Ovary (tissue), 9 donors: Measurements from ENCODE around the gene MRPL23. TPM values are rescaled to one million over a fixed set of nuclear protein-coding genes. Genes with fewer than 3 reads are reported as not detected.
A peak's percentile ranks its signal among the peaks of the same experiment; 100 is the strongest.

Experiments
- DNase-seq, 5 donors: peaks; one replicate each; pipeline ENCODE4 v3.0.0-alpha.2; 2019 to 2020
- H3K27ac ChIP-seq, 2 donors: fragments of 200-600 bp; one replicate each; pipeline versions ENCODE4 v1.5.1 to v1.8.0; 2019 to 2022
- H3K27me3 ChIP-seq: fragments of 200-600 bp; one replicate; pipeline ENCODE4 v1.8.0; 2022
- H3K36me3 ChIP-seq: fragments of 200-600 bp; sonication (generic); one replicate; pipeline ENCODE4 v1.5.1; 2019
- H3K4me1 ChIP-seq: one replicate; pipeline ENCODE4 v1.8.1; 2013; ENCODE audit warnings: mild to moderate bottlenecking, moderate library complexity; ENCODE audit not compliant: insufficient read depth
- H3K4me3 ChIP-seq: fragments of 200-600 bp; sonication (generic); one replicate; pipeline ENCODE4 v1.5.1; 2017
- H3K9me3 ChIP-seq, 2 donors: fragments of 200-600 bp in 1 of 2; sonication (generic) in 1 of 2; one replicate each; pipeline versions ENCODE4 v1.5.1 to v1.8.1; 2013 to 2019; ENCODE audit warnings: mild to moderate bottlenecking in 1 of 2, moderate library complexity in 1 of 2
- CTCF ChIP-seq, 3 donors: fragments of 450-650 bp in 2 of 3; fragments of 200-600 bp in 1 of 3; IDR thresholded peaks; one replicate each; pipeline versions ENCODE4 v1.5.1 to v1.8.0; 2016 to 2022; ENCODE audit warnings: antibody characterized with exemption in 3 of 3, mild to moderate bottlenecking in 1 of 3
- EP300 ChIP-seq: sonication (generic); formaldehyde crosslinking; IDR thresholded peaks from one replicate; pipeline ENCODE4 v1.6.1; 2017; ENCODE audit warnings: antibody characterized with exemption
- POLR2A ChIP-seq: fragments of 450-650 bp; IDR thresholded peaks from one replicate; pipeline ENCODE4 v1.6.1; 2017; ENCODE audit warnings: antibody characterized with exemption, mild to moderate bottlenecking, moderate library complexity
- WGBS, 3 donors: extraction: QIAGEN DNeasy Blood & Tissue Kit in 1 of 3; methylation state at CpG; one replicate each; pipeline versions ENCODE4 v1.1.5 to v1.1.7; 2013 to 2017; 5-methylcytosine and 5-hydroxymethylcytosine counted together
- intact Hi-C, 4 donors: fragments of 100-400 bp; cut with DNase I; formaldehyde crosslinking; loops; one replicate each; pipeline versions ENCODE4 v1.11.0 to v1.15.1; 2022 to 2023
- polyA plus RNA-seq, 2 donors: library from polyadenylated mRNA; stranded (reverse); fragments of 200-250 nt in 1 of 2; fragments of 350-450 nt in 1 of 2; fragmentation: Illumina TruSeq in 1 of 2; extraction: RNeasy Lipid Tissue Mini Kit (QIAGEN cat#74804) in 1 of 2; gene quantifications; one replicate each; pipeline ENCODE4 v1.2.3, GENCODE V29; 2013 to 2014
- total RNA-seq, 7 donors: library from RNA; depleted of rRNA in 2 of 7; stranded (reverse); fragments of >200 nt in 2 of 7; fragmentation: NEBNext Ultra II Directional in 3 of 7; extraction: Animal tissue kit (Norgen Biotek cat#: 25700) in 3 of 7; gene quantifications; one replicate each; pipeline versions ENCODE4 v1.1.0 to v1.2.4, GENCODE V29; 2016 to 2023
- donor health status: DM: no; HTN: no; CAD: no; lungs with moderate emphysema.
- donor health status: DM: no; HTN: no; CAD: no.
- donor health status: Bipolar disorder and iron deficiency.
- donor health status: DM: yes; HTN: yes; CAD: no.
- donor health status: DM: no; HTN: no; CAD: no.
- donor health status: DM: yes; HTN: yes; CAD: no.

MRPL23 gene
- total and polyA plus RNA-seq, 9 donors, result 21.7 to 145 (median 86.7) TPM

GRCh38 chr11:1926156-1927025, 20.7 kb upstream of the MRPL23 start:
- Histone ChIP-seq H3K36me3 (no peaks in the 10 kb centered on the region), H3K27ac (no peak overlapping the region), H3K9me3 (no peaks in the 10 kb centered on the region), H3K27me3 (no peaks in the 10 kb centered on the region), H3K4me1 (peaks cover 5% of the 10 kb centered on the region), H3K4me3 (no peak overlapping the region)
- WGBS, 3 donors, result 90 to 92% (median 90%) methylated on average over 41 of the region's 41 CpGs
- intact Hi-C loops, result loop anchor here in 2 of 4 donors (10.0 kb wide), 3 partner anchors 218 to 232 kb away; partner anchors contain the start of gene KRTAP5-6 (in 1 of the 2)
- peak in 1 of 5 donors; percentile 34 for DNase-seq
- no peak for TF ChIP-seq POLR2A
- TF ChIP-seq CTCF (IDR thresholded peaks at IDR 0.05), result no peak
- no peak for TF ChIP-seq EP300

GRCh38 chr11:1927026-1927847, 19.9 kb upstream of the MRPL23 start:
- Histone ChIP-seq H3K27me3 (no peaks in the 10 kb centered on the region), H3K27ac (no peak overlapping the region), H3K4me3 (no peak overlapping the region), H3K9me3 (no peaks in the 10 kb centered on the region), H3K36me3 (no peaks in the 10 kb centered on the region), H3K4me1 (peaks cover 2% of the 10 kb centered on the region)
- DNase-seq, result peak in 1 of 5 donors; percentile 40
- intact Hi-C loops, result loop anchor here in 2 of 4 donors (10.0 kb wide), 3 partner anchors 218 to 232 kb away; partner anchors contain the start of gene KRTAP5-6 (in 1 of the 2)
- TF ChIP-seq EP300 (no peak), POLR2A (no peak), CTCF (IDR thresholded peaks at IDR 0.05) (no peak)
- WGBS, 3 donors, result 70 to 82% (median 81%) methylated on average over 26 to 28 of the region's 28 CpGs

DNA sequence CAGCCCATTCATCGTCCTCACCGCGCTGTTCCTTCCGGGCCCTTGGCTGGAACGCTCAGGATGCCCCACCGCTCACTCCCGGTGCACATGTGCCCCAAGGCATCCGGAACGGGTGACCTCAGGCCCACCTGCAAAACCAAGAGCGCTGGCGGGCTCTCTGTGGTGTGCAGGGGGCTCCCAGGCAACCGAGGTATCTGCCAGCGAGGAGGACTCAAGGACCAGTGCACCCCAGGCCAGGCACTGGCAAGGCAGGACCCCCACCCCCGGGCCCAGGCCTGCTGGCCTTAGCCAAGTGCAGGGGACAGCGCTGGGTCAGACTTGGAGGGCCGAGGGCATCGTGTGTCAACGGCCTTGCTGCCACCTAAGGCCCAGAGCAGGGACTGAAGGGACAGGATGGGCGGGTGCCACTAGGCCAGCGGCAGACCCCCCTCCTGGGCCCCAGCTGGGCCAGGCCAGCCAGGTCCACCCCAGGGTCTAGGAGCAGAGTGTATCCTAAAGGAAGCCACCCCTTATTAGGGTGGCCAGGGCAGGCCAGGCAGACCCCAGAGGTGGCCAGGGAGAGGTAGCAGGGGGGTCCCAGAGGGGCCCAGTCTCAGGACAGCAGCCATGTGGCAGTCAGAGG, 19.2 kb upstream of the MRPL23 start:
- no peak overlapping the region for H3K4me3 ChIP-seq
- no peak for TF ChIP-seq EP300
- no peaks in the 10 kb centered on the region for H3K36me3 ChIP-seq
- no peaks in the 10 kb centered on the region for H3K27me3 ChIP-seq
- H3K9me3 ChIP-seq, result no peaks in the 10 kb centered on the region
- intact Hi-C loops, result loop anchor here in 2 of 4 donors (10.0 kb wide), 3 partner anchors 217 to 233 kb away; partner anchors contain the start of gene KRTAP5-6 (in 1 of the 2)
- no peak overlapping the region for H3K27ac ChIP-seq
- WGBS, 3 donors, result 78 to 95% (median 91%) methylated on average over 20 of the region's 20 CpGs
- peaks cover 2% of the 10 kb centered on the region for H3K4me1 ChIP-seq
- no peak for DNase-seq

DNA sequence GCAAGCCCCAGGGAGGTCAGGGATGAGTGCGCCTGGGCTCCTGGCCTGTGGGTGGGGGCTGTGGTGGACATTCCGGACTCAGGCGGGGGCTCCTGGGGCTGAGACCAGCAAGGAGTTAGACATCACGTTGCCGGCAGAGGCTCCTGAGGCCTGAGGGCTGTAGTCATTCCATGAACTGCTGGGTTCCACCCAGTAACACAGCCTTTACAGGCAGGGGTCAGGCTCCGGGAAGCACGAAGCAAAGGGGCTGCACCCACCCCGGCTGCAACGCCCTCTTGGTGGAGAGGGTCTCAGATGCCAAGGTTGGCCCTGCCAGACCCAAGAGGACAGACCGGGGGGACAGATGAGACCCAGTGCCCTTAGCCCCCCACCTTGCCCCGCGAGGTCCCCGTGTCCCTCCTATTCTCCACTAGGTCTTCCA, 18.7 kb upstream of the MRPL23 start:
- Histone ChIP-seq H3K27ac (no peak overlapping the region), H3K4me3 (no peak overlapping the region), H3K4me1 (peaks cover 2% of the 10 kb centered on the region), H3K36me3 (no peaks in the 10 kb centered on the region), H3K27me3 (no peaks in the 10 kb centered on the region), H3K9me3 (no peaks in the 10 kb centered on the region)
- peak in 1 of 5 donors; percentile 36 for DNase-seq
- WGBS, 3 donors, result 82 to 92% (median 90%) methylated on average over 13 of the region's 13 CpGs
- intact Hi-C loops, result loop anchor here in 2 of 4 donors (10.0 kb wide), 3 partner anchors 216 to 234 kb away; partner anchors contain the start of gene KRTAP5-6 (in 1 of the 2)
- TF ChIP-seq CTCF (IDR thresholded peaks at IDR 0.05) (no peak), EP300 (no peak), POLR2A (no peak)
